H1 (cell line): Measurements from ENCODE around the gene PRPF31. TPM values are rescaled to one million over a fixed set of nuclear protein-coding genes. Genes with fewer than 3 reads are reported as not detected.
"Not testable (repeated sequence)": the region's sequence is repeated elsewhere in the genome, so short reads cannot be mapped to it uniquely, and the experiment has no call there.

Source experiments
- CTCF ChIA-PET: fragments of 300-600 bp; sonication (Branson Sonifier 250); formaldehyde crosslinking; loops from one replicate; lab custom pipeline; 2021; ENCODE audit not compliant: partially characterized antibody; lab: Charles Lee
- POLR2A ChIA-PET: fragments of 300-600 bp; sonication (Branson Sonifier 250); formaldehyde crosslinking; loops from one replicate; lab custom pipeline; 2021; ENCODE audit warnings: inconsistent platforms; ENCODE audit not compliant: partially characterized antibody; lab: Charles Lee
- DNase-seq, 2 experiments: peaks; one replicate each; pipeline versions ENCODE4 v3.0.0 to v3.0.0-alpha.2; 2010 to 2022; ENCODE audit warnings: low spot score in 2 of 2, low read depth in 1 of 2, mixed read lengths in 1 of 2
- FAIRE-seq: peaks from 2 replicates; lab custom pipeline; 2011; peaks lifted over from hg19 to GRCh38; lab: Jason Lieb, UNC
- H2AFZ ChIP-seq: 2 replicates; pipeline ENCODE4 v1.8.1; 2012; ENCODE audit warnings: low read length, inconsistent platforms
- H2AK5ac ChIP-seq: 2 replicates; pipeline ENCODE4 v1.6.1; 2013; ENCODE audit warnings: low read depth, low read length
- H2BK120ac ChIP-seq: replicated peaks from 2 replicates; pipeline ENCODE3; 2013; ENCODE audit warnings: low read depth, low read length, inconsistent platforms
- H2BK12ac ChIP-seq: 2 replicates; pipeline ENCODE4 v1.6.1; 2013; ENCODE audit warnings: low read depth, low read length
- H2BK15ac ChIP-seq: 2 replicates; pipeline ENCODE4 v1.6.1; 2013; ENCODE audit warnings: low read length
- H2BK20ac ChIP-seq: 2 replicates; pipeline ENCODE4 v1.6.1; 2013; ENCODE audit warnings: low read length
- H2BK5ac ChIP-seq: 2 replicates; pipeline ENCODE4 v1.6.1; 2013; ENCODE audit warnings: low read depth, low read length
- H3K14ac ChIP-seq: 2 replicates; pipeline ENCODE4 v1.6.1; 2013; ENCODE audit warnings: inconsistent platforms; ENCODE audit not compliant: insufficient read length
- H3K18ac ChIP-seq: 2 replicates; pipeline ENCODE4 v1.6.1; 2013; ENCODE audit warnings: low read length; ENCODE audit errors: extremely low read depth
- H3K23ac ChIP-seq: 2 replicates; pipeline ENCODE4 v1.6.1; 2013; ENCODE audit warnings: inconsistent platforms; ENCODE audit not compliant: insufficient read length
- H3K23me2 ChIP-seq: 2 replicates; pipeline ENCODE4 v1.6.1; 2013; ENCODE audit warnings: low read depth, low read length
- H3K27ac ChIP-seq: 2 replicates; pipeline ENCODE4 v1.6.1; 2011; ENCODE audit warnings: low read depth, low read length, inconsistent platforms
- H3K27me3 ChIP-seq, 4 experiments: replicated peaks in 1 of 4; 1 replicate in 1 of 4; 2 replicates in 3 of 4; pipeline versions ENCODE4 v1.6.1 to v1.8.1; 2011 to 2013; ENCODE audit warnings: low read length in 3 of 4, mild to moderate bottlenecking in 3 of 4, inconsistent platforms in 2 of 4, mixed read lengths in 2 of 4, moderate library complexity in 1 of 4; ENCODE audit not compliant: control insufficient read depth in 3 of 4, insufficient read depth in 3 of 4; ENCODE audit errors: extremely low read depth in 1 of 4
- H3K36me3 ChIP-seq, 4 experiments: 2 replicates each; pipeline versions ENCODE4 v1.6.1 to v1.8.1; 2011 to 2013; ENCODE audit warnings: mild to moderate bottlenecking in 4 of 4, low read length in 3 of 4, moderate library complexity in 2 of 4, control low read depth in 1 of 4, inconsistent platforms in 1 of 4; ENCODE audit not compliant: insufficient read depth in 4 of 4, control insufficient read depth in 2 of 4
- H3K4ac ChIP-seq: replicated peaks from 2 replicates; pipeline ENCODE3; 2013; ENCODE audit warnings: low read length, low read depth, mixed read lengths, inconsistent platforms; ENCODE audit not compliant: insufficient read length
- H3K4me1 ChIP-seq, 4 experiments: replicated peaks in 1 of 4; 1 replicate in 1 of 4; 2 replicates in 3 of 4; pipeline versions ENCODE4 v1.6.1 to v1.8.1; 2011 to 2013; ENCODE audit warnings: low read length in 3 of 4, inconsistent platforms in 2 of 4, mixed read lengths in 1 of 4; ENCODE audit not compliant: insufficient read depth in 4 of 4, control insufficient read depth in 3 of 4
- H3K4me2 ChIP-seq, 2 experiments: 2 replicates each; pipeline versions ENCODE4 v1.6.1 to v1.8.1; 2011 to 2013; ENCODE audit warnings: low read depth in 2 of 2, low read length in 2 of 2, control low read depth in 1 of 2, inconsistent platforms in 1 of 2, mild to moderate bottlenecking in 1 of 2; ENCODE audit not compliant: insufficient read depth in 1 of 2
- H3K4me3 ChIP-seq, 4 experiments: fragments of 200-600, 300-600 bp in 1 of 4; sonication (generic), shearing (Covaris generic), sonication (Bioruptor Twin) in 1 of 4; 2 replicates each; pipeline versions ENCODE4 v1.5.1 to v1.8.1; 2011 to 2016; ENCODE audit warnings: low read length in 4 of 4, low read depth in 3 of 4, control low read depth in 2 of 4, inconsistent platforms in 2 of 4, mild to moderate bottlenecking in 2 of 4, mixed read lengths in 1 of 4, moderate library complexity in 1 of 4; ENCODE audit not compliant: insufficient read depth in 2 of 4; ENCODE audit errors: extremely low read depth in 1 of 4
- H3K56ac ChIP-seq: replicated peaks from 2 replicates; pipeline ENCODE3; 2013; ENCODE audit warnings: low read depth, mild to moderate bottlenecking, mixed read lengths, low read length, inconsistent platforms; ENCODE audit not compliant: insufficient read length
- H3K79me1 ChIP-seq: 2 replicates; pipeline ENCODE4 v1.6.1; 2013; ENCODE audit warnings: low read depth, low read length, control low read depth
- H3K79me2 ChIP-seq, 2 experiments: 2 replicates each; pipeline versions ENCODE4 v1.6.1 to v1.8.1; 2012 to 2013; ENCODE audit warnings: low read length in 2 of 2, mild to moderate bottlenecking in 2 of 2, inconsistent platforms in 1 of 2; ENCODE audit not compliant: insufficient read depth in 2 of 2, control insufficient read depth in 1 of 2
- H3K9ac ChIP-seq, 4 experiments: replicated peaks in 1 of 4; 1 replicate in 1 of 4; 2 replicates in 3 of 4; pipeline versions ENCODE4 v1.6.1 to v1.8.1; 2011 to 2013; ENCODE audit warnings: low read depth in 3 of 4, low read length in 3 of 4, control low read depth in 2 of 4, mild to moderate bottlenecking in 2 of 4, moderate library complexity in 2 of 4, inconsistent platforms in 1 of 4; ENCODE audit errors: extremely low read depth in 1 of 4
- H3K9me3 ChIP-seq, 2 experiments: 2 replicates each; pipeline versions ENCODE4 v1.6.1 to v1.8.1; 2012 to 2013; ENCODE audit warnings: mild to moderate bottlenecking in 2 of 2, moderate library complexity in 2 of 2, control low read depth in 1 of 2, inconsistent platforms in 1 of 2, low read depth in 1 of 2, low read length in 1 of 2, mixed read lengths in 1 of 2; ENCODE audit not compliant: insufficient read depth in 2 of 2
- H4K20me1 ChIP-seq, 2 experiments: replicated peaks in 1 of 2; 2 replicates each; pipeline versions ENCODE3 to v1.8.1; 2011 to 2013; ENCODE audit warnings: inconsistent platforms in 2 of 2, low read length in 2 of 2, mild to moderate bottlenecking in 1 of 2; ENCODE audit not compliant: insufficient read depth in 2 of 2, control insufficient read depth in 1 of 2
- H4K5ac ChIP-seq: 2 replicates; pipeline ENCODE4 v1.6.1; 2013; ENCODE audit warnings: low read length, low read depth, mixed read lengths, inconsistent platforms; ENCODE audit not compliant: insufficient read length
- H4K8ac ChIP-seq: 2 replicates; pipeline ENCODE4 v1.8.0; 2013; ENCODE audit warnings: mild to moderate bottlenecking, moderate library complexity, low read length, inconsistent platforms; ENCODE audit not compliant: insufficient read depth; ENCODE audit errors: extremely low read depth
- H4K91ac ChIP-seq: replicated peaks from 2 replicates; pipeline ENCODE3; 2013; ENCODE audit warnings: low read length, mixed read lengths, inconsistent platforms; ENCODE audit not compliant: insufficient read length
- ASH2L ChIP-seq: fragments of 200-600, 300-600 bp; sonication (generic); IDR thresholded peaks from one replicate; pipeline ENCODE4 v1.7.1; 2017; ENCODE audit warnings: low read length
- E2F6 ChIP-seq: IDR thresholded peaks from 2 replicates; pipeline ENCODE4 v1.6.1; 2012; ENCODE audit warnings: inconsistent platforms
- EZH2 ChIP-seq: fragments of 200-600 bp; sonication (generic); IDR thresholded peaks from 2 replicates; pipeline ENCODE4 v1.7.1; 2012; ENCODE audit warnings: low read depth, mild to moderate bottlenecking, moderate library complexity, low read length, inconsistent platforms; ENCODE audit not compliant: severe bottlenecking
- HDAC2 ChIP-seq, 2 experiments: fragments of 300-600 bp in 1 of 2; sonication (generic) in 1 of 2; IDR thresholded peaks; 2 replicates each; pipeline ENCODE4 v1.6.1; 2011 to 2012; ENCODE audit warnings: low read depth in 2 of 2, low read length in 2 of 2, mild to moderate bottlenecking in 2 of 2, moderate library complexity in 2 of 2, borderline replicate concordance in 1 of 2, inconsistent platforms in 1 of 2
- KDM4A ChIP-seq: IDR thresholded peaks from one replicate; pipeline ENCODE4 v1.7.1; 2012; ENCODE audit warnings: low read depth, mild to moderate bottlenecking, moderate library complexity, low read length, inconsistent platforms; ENCODE audit not compliant: severe bottlenecking
- RBBP5 ChIP-seq: IDR thresholded peaks from 2 replicates; pipeline ENCODE4 v1.7.1; 2012; ENCODE audit warnings: low read depth, mild to moderate bottlenecking, inconsistent platforms, low read length, moderate library complexity, borderline replicate concordance
- RNF2 ChIP-seq: fragments of 200-900, 300-1000 bp; sonication (generic); IDR thresholded peaks from 2 replicates; pipeline ENCODE4 v1.7.1; 2016; ENCODE audit warnings: borderline replicate concordance, low read depth, mild to moderate bottlenecking, antibody characterized with exemption, low read length; ENCODE audit not compliant: poor library complexity, severe bottlenecking; ENCODE audit errors: missing control alignments
- SUZ12 ChIP-seq: fragments of 200-600 bp; sonication (generic); IDR thresholded peaks from 2 replicates; pipeline ENCODE4 v1.6.1; 2012; ENCODE audit warnings: mild to moderate bottlenecking, inconsistent platforms, low read length, moderate library complexity, mixed read lengths
- WGBS, 2 experiments: shearing (Covaris generic) in 1 of 2; methylation state at CpG; one replicate each; pipeline versions ENCODE4 v1.1.6 to v1.1.7; 2013 to 2015; ENCODE audit warnings: low lambda C conversion rate in 2 of 2, mixed read lengths in 2 of 2, inconsistent platforms in 1 of 2, low coverage in 1 of 2, missing lambda C conversion rate in 1 of 2; ENCODE audit not compliant: insufficient replicate concordance in 2 of 2, insufficient coverage in 1 of 2, insufficient read length in 1 of 2; ENCODE audit errors: extremely low coverage in 1 of 2, missing lambda C conversion rate in 1 of 2; 5-methylcytosine and 5-hydroxymethylcytosine counted together
- polyA plus RNA-seq, 7 experiments: library from polyadenylated mRNA; depleted of rRNA in 3 of 7; stranded (reverse) in 5 of 7; unstranded in 2 of 7; fragments of >200 nt in 5 of 7; fragments of 200-250 nt in 2 of 7; gene quantifications; 1 replicate in 5 of 7; 2 replicates in 1 of 7; 4 replicates in 1 of 7; pipeline versions ENCODE4 v1.2.1 to v1.2.3, GENCODE V29; 2011 to 2013; ENCODE audit warnings: missing spikeins in 2 of 7, mixed read lengths in 2 of 7
- total RNA-seq: library from RNA; stranded (reverse); fragmentation: NEBNext Ultra II Directional; extraction: Animal tissue kit (Norgen Biotek cat#: 25700); gene quantifications from 2 replicates; pipeline ENCODE4 v1.2.1, GENCODE V29; 2021

Gene PRPF31
- total and polyA plus RNA-seq, 2 of the 8 experiments (the other 6 are each of a cell fraction or from before 2014, with no cell fraction given): 51.1 to 97.4 TPM

GRCh38 chr19:54095859-54096616 is 19.5 kb upstream of the PRPF31 start:
- POLR2A ChIA-PET: interaction anchor here (0.6 to 6.1 kb wide), 14 partner anchors 11 to 229 kb away, joined by 3 to 37 read pairs (median 4); partner anchors contain the start of genes CNOT3, MYADM, PRPF31 and TFPT
- not testable (repeated sequence) for FAIRE-seq
- TF ChIP-seq HDAC2 (IDR thresholded peaks at IDR 0.05; ENCODE audit: borderline replicate concordance in 1 of 2, low read depth in 2 of 2, low read length in 2 of 2) (0 out of 4 replicates have a peak, but pooled peaks of 1 of the 2 experiments have one; percentile 26), KDM4A (peak; percentile 91), E2F6 (peak; percentile 94), SUZ12 (peak; percentile 71), ASH2L (peak; percentile 53), EZH2 (peak; percentile 43), RBBP5 (peak; percentile 69; the same call in 1 of the 2 replicates), RNF2 (peak; percentile 32)

More at GRCh38 chr19:54095859-54096616, 19.5 kb upstream of the PRPF31 start:
- CTCF ChIA-PET: interaction anchor here (0.6 to 2.4 kb wide), 11 partner anchors 10 to 303 kb away, joined by 3 to 7 read pairs (median 4); no protein-coding TSS in a partner anchor
- H3K18ac ChIP-seq: peak overlapping the region; percentile 71
- H3K79me2 ChIP-seq, H2BK20ac ChIP-seq, H2BK5ac ChIP-seq, H3K56ac ChIP-seq, H3K79me1 ChIP-seq, H4K5ac ChIP-seq, H2BK120ac ChIP-seq, H3K9me3 ChIP-seq, H3K23ac ChIP-seq, H4K20me1 ChIP-seq, H3K14ac ChIP-seq, H3K27ac ChIP-seq, H2AK5ac ChIP-seq, H3K4me1 ChIP-seq, H3K36me3 ChIP-seq: not testable (repeated sequence)
- WGBS, 2 experiments: 2% methylated on average over 40 of the region's 46 CpGs; no CpG with 5 or more reads in 1 of the 2 experiments
- H2AFZ ChIP-seq: peak overlapping the region; percentile 92; the same call in 1 of the 2 replicates
- H3K4me2 ChIP-seq: peak overlapping the region; percentile 51 to 92
- H2BK15ac ChIP-seq: peak overlapping the region; percentile 88; the same call in 1 of the 2 replicates
- peak overlapping the region in 1 of 4 experiments; percentile 21; a peak in 1 of 7 replicates for H3K9ac ChIP-seq
- peak overlapping the region; percentile 54 for H4K91ac ChIP-seq
- peak overlapping the region; percentile 33 to 64 (median 52) for H3K4me3 ChIP-seq
- peak overlapping the region; percentile 86 for H4K8ac ChIP-seq
- H3K23me2 ChIP-seq: peaks cover 13% of the 10 kb centered on the region; the same call in 1 of the 2 replicates
- peaks cover 6 to 29% (median 19%) of the 10 kb centered on the region in 4 experiments for H3K27me3 ChIP-seq
- peak in 1 of 2 experiments; percentile 74 for DNase-seq
- peak overlapping the region; percentile 53 for H3K4ac ChIP-seq
- H2BK12ac ChIP-seq: peak overlapping the region; percentile 68; the same call in 1 of the 2 replicates
